DMS79 (cell line): ENCODE data around the gene ENAH.
"Not testable (repeated sequence)": the region's sequence is repeated elsewhere in the genome, so short reads cannot be mapped to it uniquely, and the experiment has no call there.

Experiments used
- DNase-seq: peaks from one replicate; lab custom pipeline; 2025; lab: John Stamatoyannopoulos, UW

The ENAH gene

GRCh38 chr1:225674381-225674780, 21.5 kb upstream of the ENAH start:
- no peak for DNase-seq

DNA sequence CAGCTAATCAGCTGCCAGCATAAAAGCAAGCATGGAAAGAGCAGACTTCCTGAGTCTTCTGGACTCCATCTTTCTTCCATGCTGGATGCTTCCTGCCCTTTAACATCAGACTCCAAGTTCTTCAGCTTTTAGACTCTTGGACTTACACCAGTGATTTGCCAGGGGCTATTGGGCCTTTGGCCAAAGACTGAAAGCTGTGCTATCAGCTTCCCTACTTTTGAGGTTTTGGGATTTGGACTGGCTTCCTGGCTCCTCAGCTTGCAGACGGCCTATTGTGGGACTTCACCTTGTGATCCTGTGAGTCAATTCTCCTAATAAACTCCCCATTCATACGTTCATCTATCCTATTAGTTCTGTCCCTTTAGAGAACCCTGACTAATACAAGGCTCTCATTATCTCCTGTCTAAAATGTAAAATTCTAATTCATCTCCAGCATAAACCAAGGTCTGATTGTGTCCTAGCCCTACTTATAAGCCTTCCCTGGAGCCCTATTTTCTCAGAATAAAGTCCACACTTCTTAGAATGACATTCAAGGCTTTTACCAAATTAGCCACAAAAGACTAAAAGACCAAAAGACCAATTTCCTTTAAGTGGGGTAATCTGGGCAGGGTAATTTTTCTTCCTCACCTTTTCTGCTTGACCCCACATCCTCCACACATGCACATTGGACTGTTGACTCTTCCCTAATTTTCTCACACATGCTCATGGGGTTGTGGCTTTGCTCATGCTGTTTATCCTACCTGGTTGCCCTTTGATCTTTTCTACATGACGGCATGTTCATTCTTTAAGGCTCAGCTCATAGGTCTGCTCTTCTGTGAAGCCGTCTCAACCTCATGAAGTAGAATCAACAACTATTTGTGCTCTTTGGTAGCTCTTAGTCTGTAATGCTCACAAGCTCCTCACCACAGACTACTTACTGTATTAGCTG, 18.1 kb upstream of the ENAH start:
- no peak for DNase-seq

GRCh38 chr1:225670356-225670755, 17.4 kb upstream of the ENAH start:
- no peak for DNase-seq

- no peak for DNase-seq
Measured at GRCh38 chr1:225668222-225668621, 15.3 kb upstream of the ENAH start.

GRCh38 chr1:225667362-225667761, 14.4 kb upstream of the ENAH start:
- DNase-seq: no peak

GRCh38 chr1:225666495-225666894, 13.6 kb upstream of the ENAH start:
- DNase-seq: no peak

GRCh38 chr1:225664762-225665161, 11.8 kb upstream of the ENAH start:
- DNase-seq: no peak

GRCh38 chr1:225662155-225662554, 9.2 kb upstream of the ENAH start:
- DNase-seq: no peak

- DNase-seq: no peak
Measured at GRCh38 chr1:225660544-225660946, 7.6 kb upstream of the ENAH start.

- no peak for DNase-seq
Measured at GRCh38 chr1:225658041-225658440, 5.1 kb upstream of the ENAH start.

- DNase-seq: no peak
Measured at GRCh38 chr1:225657462-225657989, 4.6 kb upstream of the ENAH start.

GRCh38 chr1:225656259-225656655, 3.3 kb upstream of the ENAH start:
- not testable (repeated sequence) for DNase-seq

DNA sequence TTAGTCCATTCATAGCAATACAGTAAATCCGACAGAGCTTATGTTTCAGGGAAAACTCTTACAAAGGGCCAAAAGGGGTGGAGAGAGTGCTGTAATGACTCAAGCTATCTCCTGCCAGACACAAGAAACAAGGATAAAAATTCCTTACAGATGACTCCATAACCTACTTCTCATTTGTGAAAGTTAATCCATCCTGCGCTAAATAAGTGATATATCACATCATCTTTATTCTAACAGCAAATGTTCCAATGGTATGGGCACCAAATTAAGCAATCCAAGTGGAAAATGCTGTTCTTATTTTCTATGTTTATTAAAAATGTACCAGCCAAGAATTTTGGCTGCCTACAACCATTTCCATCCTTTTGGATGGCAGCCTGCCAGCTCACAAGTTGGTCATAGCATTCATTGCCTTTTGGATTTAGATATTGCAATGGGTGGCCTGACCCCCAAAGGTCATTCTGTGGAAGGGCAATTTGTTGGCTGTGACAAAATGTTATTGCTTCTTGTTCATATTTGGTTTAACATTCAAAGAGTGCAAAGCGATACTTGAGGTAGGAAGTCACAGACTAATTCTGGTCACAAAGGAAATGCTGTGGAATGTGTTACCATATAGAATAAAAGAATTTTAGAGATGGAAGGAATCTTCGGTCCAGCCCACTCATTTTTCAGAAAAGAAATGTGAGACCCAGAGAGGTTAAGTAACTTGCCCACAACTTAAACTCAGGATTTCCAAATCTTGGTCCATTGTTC, 2.8 kb upstream of the ENAH start:
- no peak for DNase-seq

GRCh38 chr1:225654688-225655508, 2.0 kb upstream of the ENAH start:
- no peak for DNase-seq

DNA sequence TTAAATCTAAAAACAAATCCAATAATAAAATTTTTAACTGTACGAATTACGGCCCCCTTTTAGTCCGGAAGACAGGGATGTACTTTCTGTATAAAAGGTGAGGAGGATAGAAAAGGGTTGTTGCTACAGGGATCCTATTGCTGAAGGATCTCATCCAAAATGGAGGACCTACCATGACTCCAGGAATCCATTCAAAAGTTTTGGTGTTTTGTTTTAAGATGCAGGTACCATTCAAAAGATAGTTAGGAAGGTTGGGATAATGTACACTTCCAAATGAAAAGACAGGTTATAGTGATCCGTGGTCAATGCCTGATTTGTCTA, 1.3 kb upstream of the ENAH start:
- no peak for DNase-seq

- peak; percentile 71 for DNase-seq
Measured at GRCh38 chr1:225653463-225654276, 747 bp upstream of the ENAH start.

DNA sequence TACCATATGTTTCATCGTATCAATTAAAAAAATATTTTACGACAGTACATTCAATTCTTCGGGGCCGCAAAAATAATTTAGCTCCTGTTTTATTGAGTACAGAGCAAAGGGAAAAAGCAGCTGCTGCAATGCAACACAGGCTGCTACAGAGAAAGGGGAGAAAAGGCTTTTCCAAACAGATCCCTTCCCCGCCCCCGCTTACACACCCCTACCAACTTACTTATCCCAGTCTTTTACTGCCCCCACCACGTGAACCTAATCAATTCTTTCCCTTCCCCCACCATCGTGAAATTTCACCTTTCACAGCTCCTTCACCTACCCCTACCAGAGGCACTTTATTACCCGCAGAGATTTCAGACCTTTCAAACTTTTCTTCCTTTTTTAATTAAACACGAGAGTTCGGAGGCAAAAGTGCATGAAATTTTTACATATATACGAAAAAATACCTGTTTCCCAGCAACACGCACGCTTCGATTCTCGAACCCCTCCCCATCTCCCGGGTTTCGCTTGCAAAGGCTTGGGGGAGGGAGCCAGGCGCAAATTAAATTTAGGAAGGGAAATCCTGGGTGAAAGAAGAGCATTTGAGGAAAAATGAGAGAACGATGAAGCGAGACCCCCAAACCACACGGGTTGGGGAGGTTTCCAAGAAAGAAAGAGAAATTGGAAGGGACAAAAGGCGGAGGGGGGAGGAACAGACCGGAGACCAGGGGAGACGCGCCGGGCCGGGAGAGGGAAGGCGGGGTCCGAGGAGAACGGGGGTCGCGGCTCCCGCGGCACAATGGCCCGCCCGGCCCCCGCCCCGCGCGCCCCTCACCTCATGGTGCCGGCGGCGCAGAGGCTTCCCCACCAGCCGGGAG, 823 bp downstream of the ENAH start:
- peak; percentile 35 for DNase-seq

DNA sequence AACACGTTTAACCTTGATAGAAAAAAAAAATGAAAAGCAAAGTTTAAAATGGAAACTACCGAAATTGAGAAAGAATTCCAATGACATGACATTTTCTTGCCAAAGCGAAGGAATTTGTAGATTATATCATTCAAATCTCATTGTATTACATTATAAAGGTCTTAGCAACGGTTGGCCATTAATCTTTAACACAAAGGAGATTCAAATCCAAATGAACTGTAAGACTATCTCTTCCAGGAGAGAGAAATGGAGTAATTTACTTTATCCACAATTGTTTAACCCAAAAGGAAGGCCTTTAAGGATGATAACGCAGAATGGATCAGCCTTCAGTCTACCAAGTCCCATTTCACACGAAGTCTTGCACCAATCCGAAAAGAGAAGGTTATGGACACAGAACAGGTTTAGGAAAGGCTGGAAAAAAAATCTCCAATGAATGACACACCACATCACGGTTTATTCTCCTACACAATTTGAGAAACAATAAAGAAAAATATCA, 1.5 kb downstream of the ENAH start:
- no peak for DNase-seq

- no peak for DNase-seq
Measured at GRCh38 chr1:225650179-225650578, 2.7 kb downstream of the ENAH start.

GRCh38 chr1:225645194-225645895, 7.6 kb downstream of the ENAH start:
- no peak for DNase-seq
